ENCODE results near the gene APLP1. TPM values are rescaled to one million over a fixed set of nuclear protein-coding genes. Genes with fewer than 3 reads are reported as not detected.
"Not testable (repeated sequence)": the region's sequence is repeated elsewhere in the genome, so short reads cannot be mapped to it uniquely, and the experiment has no call there.

Gene APLP1
- total and polyA plus RNA-seq, 2 donors (not counting 3 experiments of a cell fraction or from before 2014, with no cell fraction given): 6.2 to 13.0 TPM

DNA sequence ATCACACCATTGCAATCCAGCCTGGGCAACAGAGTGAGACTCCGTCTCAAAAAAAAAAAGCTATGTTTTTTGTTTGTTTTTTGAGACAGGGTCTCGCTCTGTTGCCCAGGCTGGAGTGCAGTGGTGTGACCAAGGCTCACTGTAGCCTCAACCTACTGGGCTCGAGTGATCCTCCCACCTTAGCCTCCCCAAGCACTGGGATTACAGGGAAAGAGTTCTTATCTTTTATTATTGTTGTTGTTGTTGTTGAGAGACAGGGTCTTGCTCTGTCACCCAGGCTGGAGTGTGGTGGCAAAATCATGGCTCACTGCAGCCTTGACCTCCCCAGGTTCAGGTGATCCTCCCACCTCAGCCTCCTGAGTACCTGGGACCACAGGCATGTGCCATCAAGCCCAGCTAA, 23.4 kb downstream of the APLP1 start:
- intact Hi-C loops (cut with micrococcal nuclease); dilution Hi-C loops (cut with MboI; ENCODE audit: extremely low pct_ligation_motif_present, low sequenced_read_pairs); H3K4me1 ChIP-seq (ENCODE audit: control insufficient read depth, extremely low read depth, insufficient read depth, low read length); H3K27ac ChIP-seq (ENCODE audit: insufficient read depth, low read depth, low read length); H3K9me3 ChIP-seq (replicated peaks; ENCODE audit: control insufficient read depth, insufficient read depth, low read length); H4K20me1 ChIP-seq (replicated peaks; ENCODE audit: control insufficient read depth, extremely low read depth, insufficient read depth, low read length); H3K9ac ChIP-seq (replicated peaks; ENCODE audit: extremely low read depth, insufficient read depth, low read length); BruUV-seq (replicated peaks); H3K4me3 ChIP-seq (replicated peaks in 1 of 3; ENCODE audit: insufficient read depth in 1 of 3, low read depth in 1 of 3, low read length in 3 of 3); FAIRE-seq; DNase-seq (ENCODE audit: low read depth, low spot score); H3K27me3 ChIP-seq (ENCODE audit: control insufficient read depth in 2 of 2, insufficient read depth in 2 of 2, low read length in 2 of 2); H3K79me2 ChIP-seq (ENCODE audit: control insufficient read depth, insufficient read depth, low read length); H3K4me2 ChIP-seq (ENCODE audit: insufficient read depth, low read length); POLR2A ChIA-PET; H3K9me1 ChIP-seq (replicated peaks; ENCODE audit: control insufficient read depth, extremely low read depth, insufficient read depth, low read length); H2AFZ ChIP-seq (ENCODE audit: low read depth, low read length): not testable (repeated sequence)
- H3K36me3 ChIP-seq (ENCODE audit: control insufficient read depth in 2 of 2, extremely low read depth in 1 of 2, insufficient read depth in 2 of 2, low read length in 2 of 2): peaks cover 0 to 24% of the 10 kb centered on the region in 2 experiments
- CTCF ChIA-PET: interaction anchor here (0.8 to 1.2 kb wide), 3 partner anchors 8 to 39 kb away, joined by 3 read pairs; no protein-coding TSS in a partner anchor

DNA sequence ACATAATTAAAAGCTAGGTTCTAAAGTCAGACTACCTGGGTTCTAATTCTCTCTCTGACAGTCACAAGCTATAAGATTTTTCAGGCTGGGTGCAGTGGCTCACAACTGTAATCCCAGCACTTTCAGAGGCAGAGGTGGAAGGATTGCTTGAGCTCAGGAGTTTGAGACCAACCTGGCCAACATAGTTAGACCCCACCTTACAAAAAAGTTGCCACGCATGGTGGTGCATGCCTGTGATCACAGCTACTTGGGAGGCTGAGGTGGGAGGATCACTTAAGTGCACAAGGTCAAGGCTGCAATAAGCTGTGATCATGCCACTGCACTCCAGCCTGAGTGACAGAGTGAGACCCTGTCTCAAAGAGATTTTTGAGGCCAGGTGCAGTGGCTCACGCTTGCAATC, 26.0 kb downstream of the APLP1 start:
- Histone ChIP-seq H3K9me3 (replicated peaks; ENCODE audit: control insufficient read depth, insufficient read depth, low read length) (no peaks in the 10 kb centered on the region), H4K20me1 (replicated peaks; ENCODE audit: control insufficient read depth, extremely low read depth, insufficient read depth, low read length) (no peaks in the 10 kb centered on the region), H3K27ac (ENCODE audit: insufficient read depth, low read depth, low read length) (no peak overlapping the region), H3K36me3 (ENCODE audit: control insufficient read depth in 2 of 2, extremely low read depth in 1 of 2, insufficient read depth in 2 of 2, low read length in 2 of 2) (peaks cover 0 to 20% of the 10 kb centered on the region in 2 experiments), H3K4me1 (ENCODE audit: control insufficient read depth, extremely low read depth, insufficient read depth, low read length) (peaks cover 10% of the 10 kb centered on the region), H2AFZ (ENCODE audit: low read depth, low read length) (no peak overlapping the region), H3K9me1 (replicated peaks; ENCODE audit: control insufficient read depth, extremely low read depth, insufficient read depth, low read length) (no peaks in the 10 kb centered on the region), H3K79me2 (ENCODE audit: control insufficient read depth, insufficient read depth, low read length) (peaks cover 2% of the 10 kb centered on the region), H3K27me3 (ENCODE audit: control insufficient read depth in 2 of 2, insufficient read depth in 2 of 2, low read length in 2 of 2) (no peaks in the 10 kb centered on the region), H3K9ac (replicated peaks; ENCODE audit: extremely low read depth, insufficient read depth, low read length) (no peak overlapping the region), H3K4me3 (replicated peaks in 1 of 3; ENCODE audit: insufficient read depth in 1 of 3, low read depth in 1 of 3, low read length in 3 of 3) (no peak overlapping the region), H3K4me2 (ENCODE audit: insufficient read depth, low read length) (no peak overlapping the region)
- no peak for DNase-seq (ENCODE audit: low read depth, low spot score)
- TF ChIP-seq GATA2 (IDR thresholded peaks at IDR 0.05; ENCODE audit: insufficient read depth, insufficient read length, low read depth, low read length) (no peak), JUN (IDR thresholded peaks at IDR 0.05; ENCODE audit: borderline replicate concordance, insufficient read depth, insufficient read length, low read depth) (no peak)
- intact Hi-C loops (cut with micrococcal nuclease) (no loop called here), dilution Hi-C loops (cut with MboI; ENCODE audit: extremely low pct_ligation_motif_present, low sequenced_read_pairs) (no loop called here)
- ChIA-PET POLR2A (no interaction called here), CTCF (interaction anchor here (0.7 to 1.1 kb wide), 3 partner anchors 11 to 20 kb away, joined by 3 read pairs; no protein-coding TSS in a partner anchor)
- BruUV-seq (replicated peaks): no TSS peak
- FAIRE-seq: no peak
